HepG2 (cell line): ENCODE data around the gene COQ9. TPM values are rescaled to one million over a fixed set of nuclear protein-coding genes. Genes with fewer than 3 reads are reported as not detected.
A peak's percentile ranks its signal among the peaks of the same experiment; 100 is the strongest.

Source experiments
- ATF7-NPFF ChIP-seq: sonication (generic); formaldehyde crosslinking; IDR thresholded peaks from 2 replicates; pipeline ENCODE4 v1.8.1; 2023; ENCODE audit warnings: mild to moderate bottlenecking, low read depth, missing genetic modification reagents, moderate library complexity
- ATRX ChIP-seq: sonication (generic); formaldehyde crosslinking; IDR thresholded peaks from 2 replicates; pipeline ENCODE4 v1.4.0; 2020; ENCODE audit warnings: missing genetic modification reagents, borderline replicate concordance
- BORCS8-MEF2B ChIP-seq: sonication (generic); formaldehyde crosslinking; IDR thresholded peaks from 2 replicates; pipeline ENCODE4 v1.8.0; 2022; ENCODE audit warnings: mild to moderate bottlenecking, missing genetic modification reagents
- DZIP1 ChIP-seq: sonication (generic); formaldehyde crosslinking; IDR thresholded peaks from 2 replicates; pipeline ENCODE4 v1.5.0; 2020; ENCODE audit warnings: mild to moderate bottlenecking, missing genetic modification reagents
- ELF1 ChIP-seq: sonication (generic); formaldehyde crosslinking; IDR thresholded peaks from 2 replicates; pipeline ENCODE4 v1.4.0; 2020; ENCODE audit warnings: missing genetic modification reagents
- JUN ChIP-seq: sonication (generic); formaldehyde crosslinking; IDR thresholded peaks from 2 replicates; pipeline ENCODE4 v1.4.0; 2020; ENCODE audit warnings: mild to moderate bottlenecking, missing genetic modification reagents
- NFE2 ChIP-seq: sonication (generic); formaldehyde crosslinking; IDR thresholded peaks from 2 replicates; pipeline ENCODE4 v1.4.0; 2020; ENCODE audit warnings: missing genetic modification reagents
- NFYC ChIP-seq: IDR thresholded peaks from 2 replicates; pipeline ENCODE4 v1.6.1; 2016; ENCODE audit warnings: missing genetic modification reagents, missing compliant biosample characterization
- NR2F6 ChIP-seq, 2 experiments: IDR thresholded peaks; 2 replicates each; pipeline ENCODE4 v1.6.1; 2016; ENCODE audit warnings: antibody characterized with exemption in 1 of 2, mild to moderate bottlenecking in 1 of 2
- PATZ1 ChIP-seq: sonication (generic); formaldehyde crosslinking; IDR thresholded peaks from 2 replicates; pipeline ENCODE4 v1.4.0; 2020; ENCODE audit warnings: missing genetic modification reagents
- PLRG1 ChIP-seq: fragments of 450-650 bp; conservative IDR thresholded peaks from 2 replicates; pipeline ENCODE4 v1.6.1; 2016
- RAD21 ChIP-seq: fragments of 450-650 bp; formaldehyde crosslinking; IDR thresholded peaks from 2 replicates; pipeline ENCODE4 v1.5.0; 2020; ENCODE audit warnings: mild to moderate bottlenecking
- RNF219 ChIP-seq: sonication (generic); formaldehyde crosslinking; IDR thresholded peaks from 2 replicates; pipeline ENCODE4 v1.5.0; 2020; ENCODE audit warnings: mild to moderate bottlenecking, missing genetic modification reagents
- SAFB2 ChIP-seq: sonication (generic); formaldehyde crosslinking; IDR thresholded peaks from 2 replicates; pipeline ENCODE4 v1.5.1; 2020; ENCODE audit warnings: missing genetic modification reagents, low read depth, mild to moderate bottlenecking, borderline replicate concordance
- SKI ChIP-seq: fragments of 450-650 bp; IDR thresholded peaks from one replicate; pipeline ENCODE4 v1.6.1; 2018; ENCODE audit warnings: mild to moderate bottlenecking; ENCODE audit not compliant: partially characterized antibody
- SNRNP70 ChIP-seq: fragments of 200-400 bp; formaldehyde crosslinking; IDR thresholded peaks from 2 replicates; pipeline ENCODE4 v1.6.1; 2017; ENCODE audit warnings: mild to moderate bottlenecking, low read depth, low read length, moderate library complexity
- TOPORS ChIP-seq: sonication (generic); formaldehyde crosslinking; IDR thresholded peaks from 2 replicates; pipeline ENCODE4 v1.8.0; 2023; ENCODE audit warnings: mild to moderate bottlenecking, missing genetic modification reagents
- ZNF17 ChIP-seq: sonication (generic); formaldehyde crosslinking; IDR thresholded peaks from 2 replicates; pipeline ENCODE4 v1.5.0; 2020; ENCODE audit warnings: mild to moderate bottlenecking, missing genetic modification reagents
- ZNF235 ChIP-seq: sonication (generic); formaldehyde crosslinking; IDR thresholded peaks from 2 replicates; pipeline ENCODE4 v1.8.1; 2023; ENCODE audit warnings: mild to moderate bottlenecking, missing genetic modification reagents, borderline replicate concordance
- ZNF335 ChIP-seq: sonication (generic); formaldehyde crosslinking; IDR thresholded peaks from 2 replicates; pipeline ENCODE4 v1.4.0; 2020; ENCODE audit warnings: missing genetic modification reagents
- ZNF558 ChIP-seq: sonication (generic); formaldehyde crosslinking; IDR thresholded peaks from 2 replicates; pipeline ENCODE4 v1.9.0; 2022; ENCODE audit warnings: mild to moderate bottlenecking, missing genetic modification reagents, borderline replicate concordance
- ZNF563 ChIP-seq: sonication (generic); formaldehyde crosslinking; IDR thresholded peaks from 2 replicates; pipeline ENCODE4 v1.8.0; 2022; ENCODE audit warnings: mild to moderate bottlenecking, moderate library complexity, missing genetic modification reagents
- ZSCAN25 ChIP-seq: sonication (generic); formaldehyde crosslinking; IDR thresholded peaks from 2 replicates; pipeline ENCODE4 v1.8.0; 2022; ENCODE audit warnings: mild to moderate bottlenecking, missing genetic modification reagents
- polyA plus RNA-seq, 8 experiments: library from polyadenylated mRNA; depleted of rRNA in 3 of 8; stranded (reverse) in 7 of 8; unstranded in 1 of 8; fragments of >200 nt; fragmentation: Illumina TruSeq in 4 of 8; extraction: Trizol in 4 of 8; gene quantifications; 2 replicates each; pipeline versions ENCODE4 v1.2.1 to v1.2.3, GENCODE V29; 2011 to 2016; ENCODE audit warnings: low read depth in 4 of 8, missing spikeins in 1 of 8, mixed read lengths in 1 of 8; ENCODE audit not compliant: insufficient read depth in 1 of 8
- total RNA-seq, 5 experiments: library from RNA; depleted of rRNA; stranded (reverse); fragments of >200 nt; fragmentation: Illumina TruSeq; extraction: Trizol; gene quantifications; 2 replicates each; pipeline ENCODE4 v1.2.3, GENCODE V29; 2016; ENCODE audit warnings: low read depth in 1 of 5

The COQ9 gene
- total and polyA plus RNA-seq, 2 of the 13 experiments (the other 11 are each of a cell fraction or from before 2014, with no cell fraction given) = 57.5 to 108 TPM

- TF ChIP-seq DZIP1 (CRISPR knock-in tag) = no peak
- no peak for TF ChIP-seq TOPORS (CRISPR knock-in tag)
- no peak for TF ChIP-seq ZNF17 (CRISPR knock-in tag)
- TF ChIP-seq ELF1 (CRISPR knock-in tag) = peak; percentile 31; the same call in 1 of the 2 replicates
- no peak for TF ChIP-seq SKI
- TF ChIP-seq ATRX (CRISPR knock-in tag) = no peak
- peak; percentile 19 for TF ChIP-seq RAD21
- no peak; the same call in 1 of the 2 replicates for TF ChIP-seq JUN (CRISPR knock-in tag)
- TF ChIP-seq NFE2 (CRISPR knock-in tag) = no peak
- peak; percentile 70; the same call in 1 of the 2 replicates for TF ChIP-seq SAFB2 (CRISPR knock-in tag)
- TF ChIP-seq ZNF335 (CRISPR knock-in tag) = no peak; the same call in 1 of the 2 replicates
- no peak for TF ChIP-seq ATF7-NPFF (CRISPR knock-in tag)
- TF ChIP-seq ZNF235 = no peak
- TF ChIP-seq NR2F6 (IDR thresholded peaks at IDR 0.05) = peak; percentile 47; the same call in 1 of the 2 replicates
- peak; percentile 88 for TF ChIP-seq NR2F6 (CRISPR knock-in tag; IDR thresholded peaks at IDR 0.05)
- 0 out of 2 replicates have a peak, but pooled peaks have one; percentile 2 for TF ChIP-seq ZNF563 (CRISPR knock-in tag)
- peak; percentile 70 for TF ChIP-seq ZSCAN25 (CRISPR knock-in tag)
- TF ChIP-seq BORCS8-MEF2B (CRISPR knock-in tag) = no peak
- TF ChIP-seq NFYC (CRISPR knock-in tag) = no peak
- no peak for TF ChIP-seq ZNF558 (CRISPR knock-in tag)
- TF ChIP-seq SNRNP70 = no peak
- TF ChIP-seq RNF219 = no peak
- TF ChIP-seq PATZ1 = peak; percentile 93
- TF ChIP-seq PLRG1 = no peak
Observed at GRCh38 chr16:57471852-57472664, 24.8 kb downstream of the COQ9 start (continued).
